Right atrium auricular region (tissue), 2 donors: Measurements from ENCODE around the gene PRMT2. TPM values are rescaled to one million over a fixed set of nuclear protein-coding genes. Genes with fewer than 3 reads are reported as not detected.

Experiments
- DNase-seq: peaks from one replicate; pipeline ENCODE4 v3.0.0-alpha.2; 2019; ENCODE audit warnings: low spot score
- H3K27ac ChIP-seq, 2 donors: fragments of 200-600 bp; sonication (generic); 1 replicate in 1 of 2; 2 replicates in 1 of 2; pipeline ENCODE4 v1.5.1; 2016 to 2019
- H3K27me3 ChIP-seq, 2 donors: fragments of 200-600 bp; sonication (generic); one replicate each; pipeline versions ENCODE4 v1.5.1 to v1.6.0; 2017 to 2019
- H3K36me3 ChIP-seq: fragments of 200-600 bp; sonication (generic); one replicate; pipeline ENCODE4 v1.5.1; 2016
- H3K4me1 ChIP-seq, 2 donors: fragments of 200-600 bp; sonication (generic); one replicate each; pipeline versions ENCODE4 v1.5.1 to v1.6.0; 2017 to 2019
- H3K4me3 ChIP-seq, 2 donors: fragments of 200-600 bp; sonication (generic); 1 replicate in 1 of 2; 2 replicates in 1 of 2; pipeline ENCODE4 v1.5.1; 2017 to 2019; ENCODE audit warnings: mild to moderate bottlenecking in 1 of 2, moderate library complexity in 1 of 2
- H3K9me3 ChIP-seq, 2 donors: fragments of 200-600 bp; sonication (generic); one replicate each; pipeline ENCODE4 v1.5.1; 2019
- CTCF ChIP-seq, 2 donors: fragments of 200-600 bp; sonication (generic); IDR thresholded peaks; one replicate each; pipeline ENCODE4 v1.5.1; 2019; ENCODE audit warnings: antibody characterized with exemption in 2 of 2
- total RNA-seq, 2 donors: library from RNA; depleted of rRNA; stranded (reverse); fragments of >200 nt; gene quantifications; one replicate each; pipeline ENCODE4 v1.1.0, GENCODE V29; 2016

Gene PRMT2
- total RNA-seq: 10 to 100 TPM; 36.7 to 60.5 TPM

- TF ChIP-seq CTCF (IDR thresholded peaks at IDR 0.05): peak in 1 of 2 donors; percentile 34
- no peaks in the 10 kb centered on the region for H3K9me3 ChIP-seq
- no peaks in the 10 kb centered on the region for H3K36me3 ChIP-seq
- peak within 1 kb of the TSS; percentile 84 to 92 for H3K4me3 ChIP-seq
- no peaks in the 10 kb centered on the region for H3K27me3 ChIP-seq
- peaks cover 0 to 48% of the 10 kb centered on the region in 2 donors for H3K4me1 ChIP-seq
- DNase-seq: peak; percentile 96
- peak within 1 kb of the TSS; percentile 96 to 99 for H3K27ac ChIP-seq
Measured at GRCh38 chr21:46635324-46636180, at the start of gene PRMT2. Gene PRMT2, plus strand, starts transcription at chr21:46635674. Its CDS starts 1,278 bp downstream, at chr21:46636952.

- Histone ChIP-seq H3K4me1 (peaks cover 0 to 9% of the 10 kb centered on the region in 2 donors), H3K4me3 (no peak overlapping the region)
Measured at GRCh38 chr21:46594276-46594675, 41.2 kb upstream of the PRMT2 start.

DNA sequence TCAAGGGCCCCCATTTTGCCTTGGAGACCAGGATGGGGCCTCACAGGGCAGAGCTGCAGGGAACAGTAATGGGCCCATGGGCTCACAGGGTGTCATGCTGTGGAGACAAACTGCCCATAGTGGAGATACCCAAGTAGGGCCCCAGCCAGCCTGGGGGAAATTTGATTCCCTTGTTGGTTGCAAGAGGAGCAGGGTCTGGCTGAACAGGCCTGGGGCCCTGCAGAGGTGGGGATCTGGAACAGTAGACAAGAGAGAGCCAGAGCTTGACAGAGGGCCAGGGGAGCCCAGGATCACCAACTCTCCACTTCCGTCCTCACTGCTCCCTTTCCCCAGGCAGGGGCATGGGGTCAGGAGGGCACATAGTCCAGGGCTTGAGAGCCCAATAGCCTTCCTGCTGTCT lies 39.3 kb upstream of the PRMT2 start:
- Histone ChIP-seq H3K36me3 (no peaks in the 10 kb centered on the region), H3K4me3 (no peak overlapping the region), H3K9me3 (no peaks in the 10 kb centered on the region), H3K27me3 (no peaks in the 10 kb centered on the region), H3K27ac (no peak overlapping the region), H3K4me1 (peaks cover 0 to 14% of the 10 kb centered on the region in 2 donors)
- TF ChIP-seq CTCF (IDR thresholded peaks at IDR 0.05): no peak
- DNase-seq: no peak

More at GRCh38 chr21:46594276-46594675, 41.2 kb upstream of the PRMT2 start:
- no peaks in the 10 kb centered on the region for H3K9me3 ChIP-seq
- no peak overlapping the region for H3K27ac ChIP-seq
- no peak for TF ChIP-seq CTCF (IDR thresholded peaks at IDR 0.05)
- no peak for DNase-seq
- no peaks in the 10 kb centered on the region for H3K36me3 ChIP-seq
- H3K27me3 ChIP-seq: no peaks in the 10 kb centered on the region

DNA sequence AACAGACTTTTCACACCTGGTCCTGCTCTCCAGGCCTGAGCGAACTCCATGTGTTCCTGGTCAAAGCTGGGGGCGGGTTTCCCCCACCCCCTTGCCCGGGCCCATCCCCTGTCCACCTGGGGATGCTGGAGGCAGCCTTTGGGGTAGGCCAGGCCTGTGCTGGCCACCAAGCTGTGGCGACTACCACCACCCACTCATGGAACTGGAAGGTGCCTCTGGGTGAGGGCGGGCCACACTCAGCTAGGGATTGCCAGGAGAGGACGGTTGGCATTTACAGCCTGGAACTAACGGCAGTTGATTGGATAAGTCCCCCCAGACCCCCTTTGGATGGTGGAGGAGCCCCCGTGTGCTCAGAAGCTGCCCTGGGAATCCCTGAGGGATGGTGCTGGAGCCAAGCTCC lies 38.4 kb upstream of the PRMT2 start:
- no peaks in the 10 kb centered on the region for H3K9me3 ChIP-seq
- no peak overlapping the region for H3K27ac ChIP-seq
- DNase-seq: no peak
- no peaks in the 10 kb centered on the region for H3K27me3 ChIP-seq
- no peak for TF ChIP-seq CTCF (IDR thresholded peaks at IDR 0.05)
- H3K4me1 ChIP-seq: peaks cover 0 to 14% of the 10 kb centered on the region in 2 donors
- H3K4me3 ChIP-seq: no peak overlapping the region
- no peaks in the 10 kb centered on the region for H3K36me3 ChIP-seq

GRCh38 chr21:46597896-46598343 lies 37.6 kb upstream of the PRMT2 start:
- Histone ChIP-seq H3K27me3 (no peaks in the 10 kb centered on the region), H3K4me3 (no peak overlapping the region), H3K9me3 (no peaks in the 10 kb centered on the region), H3K36me3 (no peaks in the 10 kb centered on the region), H3K4me1 (peaks cover 0 to 14% of the 10 kb centered on the region in 2 donors), H3K27ac (no peak overlapping the region)
- TF ChIP-seq CTCF (IDR thresholded peaks at IDR 0.05): no peak
- DNase-seq: no peak
